ENCODE data around the gene MPRIP. TPM values are rescaled to one million over a fixed set of nuclear protein-coding genes. Genes with fewer than 3 reads are reported as not detected.

The MPRIP gene
- total RNA-seq, 4 donors from 2014 or later: 122 to 207 (median 145) TPM

DNA sequence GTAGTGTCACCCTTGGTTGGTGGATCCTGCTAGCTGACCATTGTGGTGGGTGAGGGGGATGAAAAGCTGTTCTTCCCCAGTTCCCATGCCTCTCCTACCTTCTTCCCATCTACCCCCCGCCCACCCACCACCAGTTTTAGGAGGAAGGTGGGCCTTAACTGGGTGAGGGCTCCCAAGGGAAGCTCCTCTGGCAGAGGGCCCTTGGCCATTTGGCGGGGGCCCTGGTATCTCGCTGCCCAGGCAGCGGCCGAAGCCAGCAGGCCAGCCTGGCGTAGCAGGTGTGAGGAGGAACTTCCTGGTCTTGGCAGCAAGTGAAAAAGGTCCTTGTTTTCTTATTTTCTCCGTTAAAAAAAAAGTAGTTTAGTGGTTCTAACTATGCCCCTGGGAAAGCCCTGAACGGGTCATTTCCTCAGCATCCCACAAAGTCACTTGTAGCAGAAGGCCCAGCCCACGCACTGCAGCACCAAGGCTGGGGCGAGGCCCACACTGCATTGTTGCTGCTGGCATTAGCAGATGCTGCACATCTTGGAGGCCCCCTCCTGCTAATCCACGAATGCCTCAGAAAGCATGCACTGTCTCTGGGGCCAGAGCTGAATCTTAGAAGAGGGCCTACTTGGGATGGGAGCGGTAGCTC is 72.5 kb downstream of the MPRIP start:
- Histone ChIP-seq H3K4me1 (peaks cover 65% of the 10 kb centered on the region), H3K36me3 (no peaks in the 10 kb centered on the region), H3K4me3 (no peak overlapping the region), H3K27me3 (no peaks in the 10 kb centered on the region), H3K9me3 (no peaks in the 10 kb centered on the region), H3K27ac (peak overlapping the region; percentile 27)
- no peak for DNase-seq (ENCODE audit: low spot score in 2 of 2)
- WGBS: 55% methylated on average over 10 of the region's 12 CpGs
- TF ChIP-seq POLR2AphosphoS5 (IDR thresholded peaks at IDR 0.05) (no peak), CTCF (IDR thresholded peaks at IDR 0.05) (no peak), POLR2A (IDR thresholded peaks at IDR 0.05) (no peak), EP300 (IDR thresholded peaks at IDR 0.05) (no peak)

DNA sequence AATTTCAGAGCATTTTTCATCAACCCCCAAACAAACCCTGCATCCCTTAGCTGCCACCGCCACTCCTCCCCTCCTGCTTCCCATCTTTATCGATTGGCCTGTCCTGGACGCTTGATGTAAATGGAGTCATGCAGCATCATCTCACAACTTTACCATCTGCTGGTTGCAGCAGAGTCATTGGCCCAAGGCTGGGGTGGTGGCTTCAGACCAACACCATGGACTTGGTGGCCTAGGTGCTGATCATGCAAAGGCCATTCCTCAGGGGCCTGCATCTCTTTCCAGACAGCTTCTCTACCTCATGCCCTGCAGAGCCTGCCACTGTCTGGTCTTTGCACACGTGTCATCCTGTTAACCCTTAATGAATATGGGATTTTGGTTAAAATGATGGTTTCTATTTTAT is 73.4 kb downstream of the MPRIP start:
- WGBS: 88% methylated on average over 4 of the region's 4 CpGs
- H3K4me1 ChIP-seq: peaks cover 65% of the 10 kb centered on the region
- H3K36me3 ChIP-seq: no peaks in the 10 kb centered on the region
- TF ChIP-seq POLR2A (IDR thresholded peaks at IDR 0.05): no peak
- no peak for TF ChIP-seq POLR2AphosphoS5 (IDR thresholded peaks at IDR 0.05)
- TF ChIP-seq CTCF (IDR thresholded peaks at IDR 0.05): no peak
- TF ChIP-seq EP300 (IDR thresholded peaks at IDR 0.05): no peak
- DNase-seq (ENCODE audit: low spot score in 2 of 2): no peak
- no peaks in the 10 kb centered on the region for H3K27me3 ChIP-seq
- no peak overlapping the region for H3K4me3 ChIP-seq
- H3K9me3 ChIP-seq: no peaks in the 10 kb centered on the region
- no peak overlapping the region for H3K27ac ChIP-seq

DNA sequence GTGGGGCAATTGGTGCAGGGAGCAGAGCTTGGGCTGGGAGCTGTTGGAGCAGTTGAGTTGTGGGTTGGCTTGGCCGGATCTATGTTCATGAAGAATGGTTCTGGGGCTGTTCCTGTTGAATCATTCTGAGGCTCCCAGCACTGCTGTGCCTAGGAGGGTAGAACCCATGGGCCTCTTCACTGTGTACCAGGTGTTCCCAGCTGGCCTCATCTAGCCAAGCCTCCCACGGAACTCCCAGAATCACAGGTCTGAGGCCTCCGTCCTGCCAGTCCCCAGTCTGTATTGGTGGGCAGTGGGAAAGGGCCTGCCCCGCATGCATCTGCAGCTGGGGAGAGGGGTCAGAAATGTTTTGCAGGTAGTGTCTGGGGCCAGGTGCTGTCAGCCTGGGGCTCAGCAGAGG is 74.1 kb downstream of the MPRIP start:
- Histone ChIP-seq H3K27ac (no peak overlapping the region), H3K4me3 (no peak overlapping the region), H3K36me3 (no peaks in the 10 kb centered on the region), H3K27me3 (no peaks in the 10 kb centered on the region), H3K9me3 (no peaks in the 10 kb centered on the region), H3K4me1 (peaks cover 65% of the 10 kb centered on the region)
- WGBS: 80% methylated on average over 1 of the region's 4 CpGs
- DNase-seq (ENCODE audit: low spot score in 2 of 2): no peak
- no peak for TF ChIP-seq CTCF (IDR thresholded peaks at IDR 0.05)
- no peak for TF ChIP-seq EP300 (IDR thresholded peaks at IDR 0.05)
- no peak for TF ChIP-seq POLR2A (IDR thresholded peaks at IDR 0.05)
- TF ChIP-seq POLR2AphosphoS5 (IDR thresholded peaks at IDR 0.05): no peak

DNA sequence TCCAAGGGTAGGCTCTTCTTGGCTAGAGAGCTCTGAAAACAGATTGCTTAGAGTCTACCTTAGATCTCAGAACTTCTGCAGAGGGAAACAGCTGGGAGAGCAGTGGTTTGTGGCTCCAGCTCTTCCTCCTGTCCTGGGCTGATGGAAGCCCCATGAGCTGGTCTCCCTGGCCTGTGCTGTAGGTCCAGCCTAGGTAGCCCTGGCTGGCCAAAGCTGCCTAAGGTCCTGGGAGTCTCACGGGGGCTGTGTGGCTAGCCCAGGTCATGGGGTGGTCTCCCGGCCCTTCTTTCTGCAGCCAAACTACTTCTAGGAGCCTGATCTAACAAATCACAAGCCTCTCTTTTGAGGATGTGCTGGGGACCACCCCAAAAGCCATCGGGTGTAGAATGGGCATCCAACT is 75.7 kb downstream of the MPRIP start:
- no peak overlapping the region for H3K4me3 ChIP-seq
- H3K9me3 ChIP-seq: no peaks in the 10 kb centered on the region
- TF ChIP-seq POLR2A (IDR thresholded peaks at IDR 0.05): no peak
- no peak for TF ChIP-seq CTCF (IDR thresholded peaks at IDR 0.05)
- TF ChIP-seq EP300 (IDR thresholded peaks at IDR 0.05): no peak
- no peak for TF ChIP-seq POLR2AphosphoS5 (IDR thresholded peaks at IDR 0.05)
- H3K4me1 ChIP-seq: peaks cover 53% of the 10 kb centered on the region
- H3K27me3 ChIP-seq: no peaks in the 10 kb centered on the region
- no peak overlapping the region for H3K27ac ChIP-seq
- WGBS: no CpG with 5 or more reads among the region's 3 CpGs
- H3K36me3 ChIP-seq: no peaks in the 10 kb centered on the region
- DNase-seq (ENCODE audit: low spot score in 2 of 2): no peak

DNA sequence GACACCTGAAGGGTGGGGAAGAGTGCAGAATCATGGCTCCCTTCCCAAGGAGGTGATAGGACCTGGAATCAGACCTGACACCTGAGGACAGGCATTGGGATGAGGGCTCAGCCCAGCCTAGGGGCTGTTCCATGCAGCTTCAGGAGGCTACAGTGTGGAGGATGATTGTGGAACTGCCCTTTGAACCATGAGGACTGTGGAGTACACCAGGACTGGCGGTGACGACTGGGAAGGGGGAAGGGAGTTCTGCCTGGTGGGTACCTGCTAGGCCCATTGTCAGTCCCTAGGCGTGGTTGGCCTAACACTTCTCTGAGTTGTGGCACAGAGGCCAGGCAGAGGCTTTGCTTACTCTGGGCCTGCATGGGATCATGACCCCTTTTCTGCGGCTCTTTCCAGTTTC is 76.1 kb downstream of the MPRIP start:
- H3K4me1 ChIP-seq: peaks cover 53% of the 10 kb centered on the region
- peak overlapping the region; percentile 46 for H3K27ac ChIP-seq
- no peak for DNase-seq (ENCODE audit: low spot score in 2 of 2)
- WGBS: 89% methylated on average over 3 of the region's 4 CpGs
- H3K9me3 ChIP-seq: no peaks in the 10 kb centered on the region
- no peaks in the 10 kb centered on the region for H3K27me3 ChIP-seq
- H3K36me3 ChIP-seq: no peaks in the 10 kb centered on the region
- H3K4me3 ChIP-seq: no peak overlapping the region
- TF ChIP-seq POLR2A (IDR thresholded peaks at IDR 0.05) (no peak), POLR2AphosphoS5 (IDR thresholded peaks at IDR 0.05) (no peak), EP300 (IDR thresholded peaks at IDR 0.05) (no peak), CTCF (IDR thresholded peaks at IDR 0.05) (no peak)
